ENCODE data around the gene TNFRSF21.
"Not testable (repeated sequence)": the region's sequence is repeated elsewhere in the genome, so short reads cannot be mapped to it uniquely, and the experiment has no call there.

The TNFRSF21 gene

GRCh38 chr6:47231151-47231550 is 78.6 kb downstream of the TNFRSF21 start:
- TF ChIP-seq POLR2A (IDR thresholded peaks at IDR 0.05; ENCODE audit: low read depth, low read length) (no peak), TAF1 (IDR thresholded peaks at IDR 0.05; ENCODE audit: borderline replicate concordance, low read depth, low read length) (no peak), POLR2AphosphoS5 (IDR thresholded peaks at IDR 0.05; ENCODE audit: low read depth, low read length) (no peak)

GRCh38 chr6:47230579-47230978 is 79.1 kb downstream of the TNFRSF21 start:
- TF ChIP-seq TAF1 (IDR thresholded peaks at IDR 0.05; ENCODE audit: borderline replicate concordance, low read depth, low read length) (no peak), POLR2AphosphoS5 (IDR thresholded peaks at IDR 0.05; ENCODE audit: low read depth, low read length) (no peak), POLR2A (IDR thresholded peaks at IDR 0.05; ENCODE audit: low read depth, low read length) (no peak)
- FAIRE-seq (no peak), DNase-seq (ENCODE audit: insufficient read length) (no peak)

More at GRCh38 chr6:47231151-47231550, 78.6 kb downstream of the TNFRSF21 start:
- no peak for FAIRE-seq
- no peak for DNase-seq (ENCODE audit: insufficient read length)

- TF ChIP-seq POLR2AphosphoS5 (IDR thresholded peaks at IDR 0.05; ENCODE audit: low read depth, low read length), result no peak
- no peak for TF ChIP-seq TAF1 (IDR thresholded peaks at IDR 0.05; ENCODE audit: borderline replicate concordance, low read depth, low read length)
- TF ChIP-seq POLR2A (IDR thresholded peaks at IDR 0.05; ENCODE audit: low read depth, low read length), result no peak
- FAIRE-seq, result no peak
These were observed 80.5 kb downstream of the TNFRSF21 start for GRCh38 chr6:47229255-47229654.

GRCh38 chr6:47228093-47228492 is 81.6 kb downstream of the TNFRSF21 start:
- FAIRE-seq; DNase-seq (ENCODE audit: insufficient read length): not testable (repeated sequence)

More at GRCh38 chr6:47229255-47229654, 80.5 kb downstream of the TNFRSF21 start:
- no peak for DNase-seq (ENCODE audit: insufficient read length)

GRCh38 chr6:47223251-47223650 is 86.5 kb downstream of the TNFRSF21 start:
- FAIRE-seq; DNase-seq (ENCODE audit: insufficient read length): not testable (repeated sequence)

- no peak for TF ChIP-seq TAF1 (IDR thresholded peaks at IDR 0.05; ENCODE audit: borderline replicate concordance, low read depth, low read length)
- TF ChIP-seq POLR2A (IDR thresholded peaks at IDR 0.05; ENCODE audit: low read depth, low read length), result no peak
- no peak for TF ChIP-seq POLR2AphosphoS5 (IDR thresholded peaks at IDR 0.05; ENCODE audit: low read depth, low read length)
- FAIRE-seq (no peak), DNase-seq (ENCODE audit: insufficient read length) (no peak)
These were observed 88.1 kb downstream of the TNFRSF21 start for GRCh38 chr6:47221565-47221964.

- TF ChIP-seq POLR2AphosphoS5 (IDR thresholded peaks at IDR 0.05; ENCODE audit: low read depth, low read length), result no peak
- TF ChIP-seq POLR2A (IDR thresholded peaks at IDR 0.05; ENCODE audit: low read depth, low read length), result no peak
- no peak for TF ChIP-seq TAF1 (IDR thresholded peaks at IDR 0.05; ENCODE audit: borderline replicate concordance, low read depth, low read length)
- FAIRE-seq (no peak), DNase-seq (ENCODE audit: insufficient read length) (no peak)
These were observed 100.1 kb downstream of the TNFRSF21 start for GRCh38 chr6:47209632-47210031.

- FAIRE-seq, result no peak
- no peak for DNase-seq (ENCODE audit: insufficient read length)
- TF ChIP-seq TAF1 (IDR thresholded peaks at IDR 0.05; ENCODE audit: borderline replicate concordance, low read depth, low read length), result no peak
- no peak for TF ChIP-seq POLR2A (IDR thresholded peaks at IDR 0.05; ENCODE audit: low read depth, low read length)
- TF ChIP-seq POLR2AphosphoS5 (IDR thresholded peaks at IDR 0.05; ENCODE audit: low read depth, low read length), result no peak
These were observed 102.4 kb downstream of the TNFRSF21 start for GRCh38 chr6:47207261-47207660.

- no peak for TF ChIP-seq TAF1 (IDR thresholded peaks at IDR 0.05; ENCODE audit: borderline replicate concordance, low read depth, low read length)
- no peak for TF ChIP-seq POLR2A (IDR thresholded peaks at IDR 0.05; ENCODE audit: low read depth, low read length)
- no peak for FAIRE-seq
- DNase-seq (ENCODE audit: insufficient read length), result no peak
These were observed 103.1 kb downstream of the TNFRSF21 start for GRCh38 chr6:47206626-47207025.

- no peak for DNase-seq (ENCODE audit: insufficient read length)
- FAIRE-seq, result no peak
- no peak for TF ChIP-seq POLR2A (IDR thresholded peaks at IDR 0.05; ENCODE audit: low read depth, low read length)
- no peak for TF ChIP-seq POLR2AphosphoS5 (IDR thresholded peaks at IDR 0.05; ENCODE audit: low read depth, low read length)
- TF ChIP-seq TAF1 (IDR thresholded peaks at IDR 0.05; ENCODE audit: borderline replicate concordance, low read depth, low read length), result no peak
These were observed 105.6 kb downstream of the TNFRSF21 start for GRCh38 chr6:47203938-47204611.

GRCh38 chr6:47203266-47203937 is 106.3 kb downstream of the TNFRSF21 start:
- FAIRE-seq (peak; percentile 77), DNase-seq (ENCODE audit: insufficient read length) (no peak)

GRCh38 chr6:47202644-47203205 is 107.0 kb downstream of the TNFRSF21 start:
- TF ChIP-seq TAF1 (IDR thresholded peaks at IDR 0.05; ENCODE audit: borderline replicate concordance, low read depth, low read length) (no peak), POLR2AphosphoS5 (IDR thresholded peaks at IDR 0.05; ENCODE audit: low read depth, low read length) (no peak), POLR2A (IDR thresholded peaks at IDR 0.05; ENCODE audit: low read depth, low read length) (no peak)
- FAIRE-seq, result peak; percentile 67
- DNase-seq (ENCODE audit: insufficient read length), result no peak

More at GRCh38 chr6:47203266-47203937, 106.3 kb downstream of the TNFRSF21 start:
- TF ChIP-seq POLR2AphosphoS5 (IDR thresholded peaks at IDR 0.05; ENCODE audit: low read depth, low read length) (no peak), TAF1 (IDR thresholded peaks at IDR 0.05; ENCODE audit: borderline replicate concordance, low read depth, low read length) (no peak), POLR2A (IDR thresholded peaks at IDR 0.05; ENCODE audit: low read depth, low read length) (no peak)

All from GM12892 (cell line).